Epithelial cell of umbilical artery (primary cell): ENCODE results near the gene C22orf42. TPM values are rescaled to one million over a fixed set of nuclear protein-coding genes. Genes with fewer than 3 reads are reported as not detected.

Experiments
- total RNA-seq: library from RNA; depleted of rRNA; stranded (reverse); fragments of >200 nt; gene quantifications from 2 replicates; pipeline ENCODE4 v1.2.3, GENCODE V29; 2014

C22orf42 gene, protein sequence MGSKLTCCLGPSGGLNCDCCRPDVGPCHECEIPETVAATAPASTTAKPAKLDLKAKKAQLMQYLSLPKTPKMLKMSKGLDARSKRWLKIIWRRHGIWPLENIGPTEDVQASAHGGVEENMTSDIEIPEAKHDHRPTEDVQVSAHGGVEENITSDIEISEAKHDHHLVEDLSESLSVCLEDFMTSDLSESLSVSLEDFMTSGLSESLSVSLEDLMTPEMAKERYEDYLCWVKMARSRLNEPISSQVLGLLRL
- total RNA-seq: not detected in 2 replicates

DNA sequence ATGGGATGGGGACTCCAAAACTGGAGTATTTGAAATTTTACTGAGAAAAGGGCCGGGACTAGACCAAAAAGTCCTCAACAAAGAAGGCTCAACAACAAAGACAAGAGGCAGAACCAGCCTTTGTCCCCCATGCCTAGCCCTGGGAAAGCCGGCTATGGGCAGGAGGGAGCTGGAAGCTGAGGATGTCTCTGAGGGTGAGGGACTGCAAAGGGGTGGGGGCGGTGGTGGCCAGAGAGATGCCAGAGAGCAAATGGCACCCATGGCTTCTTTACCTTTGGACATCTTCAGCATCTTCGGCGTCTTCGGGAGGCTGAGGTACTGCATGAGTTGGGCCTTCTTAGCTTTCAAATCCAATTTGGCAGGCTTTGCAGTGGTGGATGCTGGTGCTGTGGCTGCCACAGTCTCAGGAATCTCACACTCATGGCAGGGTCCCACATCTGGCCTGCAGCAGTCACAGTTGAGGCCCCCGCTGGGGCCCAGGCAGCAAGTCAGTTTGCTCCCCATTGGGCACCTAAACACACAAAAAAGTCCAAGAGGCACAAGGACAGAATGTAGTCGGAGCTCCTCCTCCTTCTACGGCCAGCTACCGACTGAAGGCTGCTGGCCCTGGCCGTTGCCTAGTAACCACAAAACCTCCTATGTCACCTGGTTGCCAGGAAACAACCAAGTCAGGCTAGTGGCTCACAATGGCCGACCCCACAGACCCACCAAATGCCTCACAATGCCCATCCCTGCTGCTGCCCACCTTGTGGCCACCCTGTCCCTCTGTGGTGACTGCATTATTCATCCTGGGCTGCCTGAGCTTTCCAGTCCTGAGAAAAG, at the start of gene C22orf42:
C22orf42 (minus strand) TSS at position 592 of the 822 bp plus-strand sequence; CDS start at position 504, 88 bp downstream.

DNA sequence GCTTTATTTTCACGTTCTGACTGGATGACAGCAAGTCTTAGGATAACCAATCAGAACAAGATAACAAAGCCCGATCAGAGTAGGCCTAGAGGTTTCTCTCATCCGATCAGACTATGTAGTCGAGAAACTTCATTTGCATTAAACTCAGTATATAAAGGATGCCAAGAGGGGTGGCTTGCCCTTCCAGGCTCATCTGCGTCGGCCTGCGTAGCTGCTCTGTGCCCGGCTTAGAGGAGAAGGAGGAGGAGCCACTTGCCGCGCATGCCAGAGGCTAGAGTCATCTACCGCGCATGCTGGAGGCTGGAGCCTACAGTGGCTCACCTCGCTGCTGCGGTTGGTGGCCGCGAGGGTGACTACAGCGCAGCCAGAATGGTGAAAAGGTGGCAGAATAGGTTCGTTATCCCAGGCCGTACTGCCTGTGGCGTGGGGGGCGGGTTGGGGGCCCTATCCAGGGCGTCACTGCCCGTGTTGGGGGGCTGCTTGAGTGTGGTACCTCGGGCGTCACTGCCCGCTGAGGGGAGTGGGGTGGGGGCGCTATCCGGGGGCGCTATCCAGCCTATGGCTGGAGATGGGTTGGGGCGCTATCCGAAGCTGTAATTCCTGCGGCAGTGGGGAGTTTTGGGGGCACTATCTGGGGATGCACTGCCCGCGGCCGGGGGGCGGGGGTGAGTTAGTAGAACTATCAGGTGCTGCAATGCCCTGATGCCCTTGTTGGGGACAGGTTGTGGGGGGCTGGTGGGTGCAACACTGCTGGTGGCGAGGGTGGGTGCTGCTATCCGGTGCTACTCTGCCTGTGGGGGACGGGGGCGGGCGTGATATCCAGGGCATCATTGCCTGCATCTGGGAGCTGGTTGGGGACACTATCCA, 46.0 kb upstream of the C22orf42 start, which contains the start of gene RFPL2:
RFPL2 (minus strand) TSS at position 218 of the 867 bp plus-strand sequence. CDS start 2,622 bp downstream, outside the sequence.

Other genes starting within 250 kb of the C22orf42 start
- 104 and 111 TPM in 2 replicates for gene YWHAH, start 214.8 kb downstream of the C22orf42 start, total RNA-seq
- 0.32 TPM in 1 of 2 replicates, not detected in the other for gene SLC5A1, start 116.0 kb downstream of the C22orf42 start, total RNA-seq
- 0.32 TPM in 1 of 2 replicates, not detected in the other for gene RFPL2, start 45.8 kb upstream of the C22orf42 start, total RNA-seq
- gene SLC5A4, start 96.0 kb upstream of the C22orf42 start, total RNA-seq: 0.65 and 1.1 TPM in 2 replicates
- gene RFPL3, start 198.6 kb upstream of the C22orf42 start, total RNA-seq: not detected in 2 replicates